Activated T-cell treated with anti-CD3 and anti-CD28 coated beads, Interleukin-2, amount 50 U/mL, for 1 hour (primary cell): ENCODE measurements around the gene SDE2.
A peak's percentile ranks its signal among the peaks of the same experiment; 100 is the strongest.
"Not testable (repeated sequence)": the region's sequence is repeated elsewhere in the genome, so short reads cannot be mapped to it uniquely, and the experiment has no call there.

Experiments used
- DNase-seq: peaks from one replicate; pipeline ENCODE4 v3.0.0-alpha.2; 2020

Gene SDE2

GRCh38 chr1:226004396-226004795 lies 5.3 kb upstream of the SDE2 start:
- DNase-seq: no peak

DNA sequence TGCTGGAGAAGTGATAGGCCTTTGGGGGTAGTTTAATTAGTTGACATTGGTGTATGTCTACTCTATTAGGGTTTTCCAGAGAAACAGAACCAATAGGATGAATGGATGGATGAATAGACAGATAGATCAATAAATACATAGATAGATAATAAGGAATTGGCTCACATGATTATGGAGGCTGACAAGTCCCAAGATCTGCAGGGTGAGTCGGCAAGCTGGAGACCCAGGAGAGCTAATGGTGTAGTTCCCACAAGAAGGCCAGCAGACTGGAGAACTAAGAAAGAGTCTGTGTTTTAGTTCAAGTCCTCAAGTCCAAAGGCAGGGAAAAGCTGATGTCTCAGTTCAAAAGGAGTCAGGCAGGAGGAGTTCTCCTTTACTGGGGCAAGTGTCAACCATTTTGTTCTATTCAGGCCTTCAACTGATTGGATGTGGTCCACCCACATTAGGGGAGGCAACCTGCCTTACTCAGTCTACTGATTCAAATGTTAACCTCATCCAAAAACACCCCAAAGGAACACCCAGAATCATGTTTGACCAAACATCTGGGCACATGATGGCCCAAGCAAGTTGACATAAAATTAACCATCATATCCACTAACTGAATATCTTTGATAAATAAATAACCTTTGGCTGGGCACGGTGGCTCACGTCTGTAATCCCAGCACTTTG lies 4.5 kb upstream of the SDE2 start:
- no peak for DNase-seq

DNA sequence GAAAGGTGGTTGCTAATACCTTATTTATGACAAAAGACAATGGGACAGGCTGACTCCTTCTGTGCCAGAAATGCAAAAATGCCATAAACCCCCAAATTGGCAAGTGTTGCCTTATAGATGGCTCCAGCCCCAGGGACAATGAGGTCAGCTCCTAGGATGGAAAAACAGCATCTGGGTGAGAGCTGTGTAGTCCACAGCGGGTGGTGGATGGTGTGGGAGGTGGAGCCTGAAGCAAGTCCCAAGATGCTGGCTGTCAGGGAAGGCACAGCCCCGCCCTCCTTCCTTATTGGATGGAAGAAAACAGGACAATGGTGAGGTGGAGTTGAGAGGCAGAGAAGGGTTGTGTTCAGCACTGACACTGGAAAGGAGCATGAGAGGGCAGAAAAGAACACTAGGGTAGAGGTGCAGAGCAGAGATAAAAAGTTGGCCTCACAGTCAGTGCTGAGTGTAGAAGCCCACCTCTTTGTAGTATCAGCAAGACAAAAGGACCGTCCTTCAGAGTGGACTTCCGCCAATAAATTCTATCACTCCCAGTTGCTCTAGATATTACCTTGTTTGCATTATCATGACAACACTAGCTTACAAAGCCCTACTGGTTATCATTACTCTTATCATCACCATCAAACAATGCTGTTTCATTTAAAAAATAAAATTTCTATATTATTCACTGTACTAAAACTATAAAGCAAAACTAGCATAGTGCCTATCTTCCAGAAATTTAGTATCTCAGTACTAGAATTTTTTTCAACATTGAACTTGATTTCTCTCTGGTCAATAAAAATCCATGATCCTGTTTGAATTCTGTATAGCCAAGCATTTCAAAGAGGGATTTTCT lies 3.7 kb upstream of the SDE2 start:
- DNase-seq: peak; percentile 37

DNA sequence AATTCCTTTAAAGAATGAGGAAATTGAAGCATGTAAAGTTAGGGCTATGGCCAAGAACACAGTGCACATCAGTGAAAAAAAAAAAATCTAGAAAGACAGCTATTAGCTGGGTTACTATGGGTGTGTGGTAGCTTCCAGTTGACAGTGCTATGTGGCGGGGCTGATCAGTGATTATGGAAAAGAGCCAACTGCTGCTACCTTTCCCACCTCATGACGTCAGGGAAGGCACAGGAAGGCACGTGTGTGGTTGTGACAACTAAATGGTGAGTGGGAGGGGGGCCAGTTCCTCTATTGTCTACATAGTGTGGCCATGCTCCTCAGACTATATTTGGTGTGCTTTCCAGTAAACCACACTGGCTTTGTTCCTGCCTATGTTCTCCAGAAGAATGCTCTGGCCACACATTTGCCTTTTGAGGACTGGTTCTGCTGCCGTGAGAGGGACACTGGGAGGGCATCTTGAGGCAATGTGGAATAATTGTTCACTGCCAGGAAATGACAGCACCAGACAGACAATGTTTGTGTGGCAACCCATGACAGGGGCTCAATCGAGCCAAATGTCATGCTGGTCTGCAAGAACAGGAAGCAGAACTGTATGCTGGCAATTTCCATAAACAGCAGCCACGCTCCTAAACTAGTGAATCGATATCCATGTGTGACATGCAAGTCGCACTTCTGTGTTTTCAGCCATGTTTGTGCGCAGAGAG lies 3.0 kb upstream of the SDE2 start:
- peak; percentile 65 for DNase-seq

DNA sequence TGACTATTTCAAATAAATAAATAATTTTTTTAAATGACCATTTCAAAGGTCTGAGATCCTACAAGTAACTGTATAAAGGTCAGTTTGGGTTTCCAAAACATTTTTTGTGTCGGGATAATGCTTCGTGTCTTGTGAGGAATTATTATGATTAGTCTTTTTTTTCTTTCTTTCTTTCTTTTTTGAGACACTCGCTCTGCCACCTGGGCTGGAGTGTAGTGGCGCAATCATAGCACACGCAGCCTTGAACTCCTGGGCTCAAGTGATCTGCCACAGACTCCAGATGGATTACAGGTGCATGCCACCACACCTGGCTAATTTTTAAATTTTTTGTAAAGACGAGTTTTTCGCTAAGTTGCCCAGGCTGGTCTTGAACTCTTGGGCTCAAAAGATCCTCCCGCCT lies 1.9 kb upstream of the SDE2 start:
- DNase-seq: no peak

GRCh38 chr1:226000493-226001081 lies 1.4 kb upstream of the SDE2 start:
- peak; percentile 32 for DNase-seq

- no peak for DNase-seq
These were observed 782 bp upstream of the SDE2 start for GRCh38 chr1:225999912-226000337.

- DNase-seq: no peak
These were observed 450 bp downstream of the SDE2 start for GRCh38 chr1:225998560-225999226.

DNA sequence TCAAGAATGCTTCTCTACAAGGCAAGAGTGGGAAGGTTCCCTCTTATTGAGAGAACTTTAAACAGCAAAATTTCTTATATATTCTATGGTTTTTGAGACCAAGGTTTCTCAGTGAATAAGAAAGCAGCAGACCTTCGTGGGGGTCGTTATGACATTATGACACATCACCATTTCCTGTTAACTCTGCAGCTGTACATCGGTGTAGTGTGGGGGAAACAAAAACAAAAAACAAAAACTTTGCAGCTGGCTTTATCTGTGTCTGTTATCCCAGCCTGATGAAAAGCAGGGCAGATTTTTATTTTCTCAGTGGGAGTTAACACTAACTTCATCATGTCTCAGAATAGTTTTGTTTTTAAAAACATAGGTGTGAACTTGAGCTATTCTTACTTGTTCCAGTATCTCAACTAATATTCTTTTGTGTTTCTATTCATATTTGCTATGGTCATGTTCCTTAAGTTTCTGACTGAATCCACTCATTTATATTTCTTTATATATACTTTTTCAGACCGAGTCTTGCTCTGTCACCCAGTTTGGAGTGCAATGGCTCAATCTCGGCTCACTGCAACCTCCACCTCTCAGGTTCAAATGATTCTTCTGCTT lies 2.1 kb downstream of the SDE2 start:
- no peak for DNase-seq

DNA sequence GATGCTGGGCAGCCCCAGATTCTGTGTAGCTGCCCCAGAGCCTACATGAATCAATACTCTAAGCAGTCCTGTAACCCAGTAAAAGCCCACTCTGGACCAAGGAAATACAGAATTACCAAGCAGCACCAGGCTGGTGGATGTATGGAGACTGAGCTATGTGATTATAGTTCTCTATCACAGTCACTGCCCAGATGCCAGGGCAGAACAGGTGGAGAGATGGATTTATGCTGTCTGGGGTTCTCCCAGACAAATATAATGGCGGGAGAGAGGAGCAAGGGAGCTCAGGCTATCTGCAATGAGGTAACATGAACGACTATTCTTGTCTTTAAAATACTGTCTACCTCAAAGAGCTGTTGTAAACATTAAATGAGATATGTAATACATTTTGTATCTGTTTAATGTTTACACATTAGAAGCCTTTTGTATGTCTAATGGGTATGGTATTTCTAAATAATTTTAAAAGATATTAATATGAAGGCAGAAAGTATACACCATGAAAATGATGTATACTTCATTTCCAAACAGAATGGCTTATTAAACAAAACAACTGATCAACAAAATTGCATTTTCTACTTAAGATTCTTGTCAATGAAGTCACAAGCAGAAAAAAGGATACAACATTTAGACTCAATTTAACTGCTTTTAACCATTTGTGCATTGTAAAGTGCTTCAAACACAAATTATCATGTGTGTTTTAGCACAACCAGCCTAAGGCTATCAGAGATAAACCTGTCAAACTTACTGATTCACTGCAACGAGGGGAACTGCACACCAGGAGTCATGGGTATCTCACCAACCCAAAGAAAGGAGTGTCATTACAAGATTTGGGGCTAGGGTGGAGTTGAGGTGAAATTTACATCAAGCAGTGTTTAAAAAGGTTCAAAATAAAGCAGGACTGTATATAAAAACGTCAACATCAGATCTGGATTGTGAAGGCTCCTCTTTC lies 3.0 kb downstream of the SDE2 start:
- no peak for DNase-seq

DNA sequence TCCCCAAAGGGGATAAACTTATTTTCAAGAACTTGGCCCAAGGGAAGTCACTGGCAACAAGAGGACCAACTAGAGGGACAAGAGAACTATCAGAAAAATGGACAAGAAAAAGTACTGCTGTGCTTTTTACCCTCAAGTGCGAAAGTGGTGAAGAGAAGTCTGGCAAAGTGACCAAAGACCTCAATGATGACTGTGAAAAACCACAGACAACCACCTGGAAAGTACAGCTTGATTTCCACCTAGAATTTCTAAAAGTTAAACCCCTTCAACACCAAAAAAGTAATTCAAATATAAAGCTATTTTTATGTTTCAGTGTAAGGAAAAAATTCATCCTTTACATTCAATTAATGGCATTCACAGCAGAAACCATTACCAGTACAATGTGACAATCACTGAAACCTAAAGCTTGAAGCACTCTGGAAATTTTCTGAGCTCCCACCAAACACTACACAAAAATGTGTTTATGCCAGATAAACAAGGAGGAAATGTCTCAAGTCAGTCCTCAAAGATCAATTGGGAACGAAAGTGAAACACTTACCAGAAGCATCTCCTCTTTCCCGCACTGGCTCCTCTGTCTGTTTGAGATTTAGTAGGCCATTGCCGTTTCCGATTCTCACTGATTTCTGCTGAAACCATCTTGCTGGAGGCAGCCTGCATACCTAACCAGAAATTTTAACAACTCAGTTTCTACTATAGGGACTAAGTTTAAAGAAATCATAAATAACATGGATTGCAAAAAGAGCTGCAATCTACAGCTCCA lies 8.3 kb downstream of the SDE2 start:
- DNase-seq: no peak

- no peak for DNase-seq
These were observed 11.4 kb downstream of the SDE2 start for GRCh38 chr1:225987491-225988316.

DNA sequence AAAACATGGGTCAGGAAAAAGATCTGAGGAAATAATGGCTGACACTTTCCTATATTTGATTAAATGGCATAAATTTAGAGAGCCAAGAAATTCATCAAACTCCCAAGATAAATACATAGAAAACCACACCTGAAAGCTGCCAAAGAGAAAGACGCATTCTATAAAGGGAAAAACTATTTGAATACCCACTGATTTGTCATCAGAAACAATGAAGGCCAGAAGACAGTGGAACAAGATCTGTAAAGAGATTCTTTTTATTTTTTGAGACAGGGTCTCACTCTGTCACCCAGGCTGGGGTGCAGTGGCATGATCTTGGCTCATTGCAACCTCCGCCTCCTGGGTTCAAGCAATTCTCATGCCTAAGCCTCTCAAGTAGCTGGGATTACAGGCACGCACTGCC lies 17.4 kb downstream of the SDE2 start:
- no peak for DNase-seq

DNA sequence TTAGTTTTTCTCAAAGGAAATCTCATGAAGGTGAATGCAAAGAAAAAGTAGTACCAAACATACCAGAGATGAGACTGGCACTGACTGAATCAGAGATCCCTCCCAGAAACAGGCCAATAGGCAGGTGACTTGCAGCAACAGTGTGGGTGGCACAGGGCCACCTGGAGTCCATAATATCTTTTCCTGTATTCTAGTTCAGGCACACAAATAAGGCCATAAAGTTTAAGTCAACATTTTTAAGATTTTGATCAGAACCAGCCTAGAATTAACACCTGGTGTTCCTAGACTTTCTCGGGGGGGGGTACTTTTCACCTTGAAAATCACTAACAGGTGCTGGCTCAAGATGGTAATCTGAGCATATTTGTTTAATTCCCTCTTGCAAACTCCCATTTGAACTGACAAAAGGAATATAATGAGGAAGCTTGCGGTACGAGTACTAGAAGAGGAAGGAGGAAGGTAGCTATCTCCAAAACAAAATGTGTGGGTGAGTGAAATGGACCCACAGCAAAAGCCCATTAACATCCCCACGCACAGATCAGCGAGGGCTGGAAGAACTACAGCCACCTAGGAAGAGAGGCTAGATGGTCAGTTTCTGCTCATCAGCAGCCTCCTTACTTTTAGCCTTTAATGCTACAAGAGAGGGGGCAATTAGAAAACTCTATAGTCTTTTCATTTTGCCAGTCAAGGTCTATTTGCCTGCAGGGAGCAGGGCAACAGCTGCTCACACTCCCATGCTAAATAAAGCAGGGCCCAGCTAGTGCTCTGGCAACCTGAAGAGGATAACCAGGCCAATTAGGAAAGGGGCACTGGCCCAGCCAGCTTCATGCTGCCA lies 18.9 kb downstream of the SDE2 start:
- DNase-seq: no peak

GRCh38 chr1:225979421-225979820 lies 19.7 kb downstream of the SDE2 start:
- DNase-seq: no peak

GRCh38 chr1:225977937-225978748 lies 21.0 kb downstream of the SDE2 start:
- DNase-seq: no peak

DNA sequence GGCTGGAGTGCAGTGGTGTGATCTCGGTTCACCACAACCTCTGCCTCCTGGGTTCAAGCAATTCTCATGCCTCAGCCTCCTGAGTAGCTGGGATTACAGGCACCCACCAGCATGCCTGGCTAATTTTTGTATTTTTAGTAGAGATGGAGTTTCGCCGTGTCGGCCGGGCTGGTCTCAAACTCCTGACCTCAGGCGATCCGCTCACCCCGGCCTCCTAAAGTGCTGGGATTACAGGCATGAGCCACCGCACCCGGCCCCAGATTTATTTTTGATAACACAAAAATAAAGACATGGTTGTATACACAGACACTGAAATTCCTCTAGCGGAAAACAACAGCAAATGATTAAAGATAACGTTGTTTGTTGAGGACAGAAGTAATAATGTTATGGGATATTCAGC lies 24.0 kb downstream of the SDE2 start:
- not testable (repeated sequence) for DNase-seq

DNA sequence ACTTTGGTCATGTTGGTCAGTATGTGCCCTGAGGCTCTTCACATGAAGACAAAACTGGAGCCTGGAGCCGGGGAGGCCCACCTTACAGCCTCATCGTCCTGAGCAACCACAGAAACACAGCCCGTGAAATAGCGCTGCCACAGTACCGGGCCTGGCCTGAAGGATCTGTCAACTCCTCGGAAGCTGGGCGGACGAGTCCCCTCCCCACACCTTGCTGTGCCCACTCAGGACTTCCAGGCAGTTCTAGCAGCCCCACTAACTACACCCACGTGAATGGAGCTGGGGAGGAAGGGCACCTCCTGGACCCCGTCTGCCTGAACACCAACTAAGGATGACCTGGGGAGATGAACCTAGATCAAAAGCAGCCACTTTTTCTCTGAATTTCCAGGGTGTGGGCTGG lies 24.7 kb downstream of the SDE2 start:
- no peak for DNase-seq
